ENCODE data around the gene RPTN.
A peak's percentile ranks its signal among the peaks of the same experiment; 100 is the strongest.
"Not testable (repeated sequence)": the region's sequence is repeated elsewhere in the genome, so short reads cannot be mapped to it uniquely, and the experiment has no call there.

RPTN gene

DNA sequence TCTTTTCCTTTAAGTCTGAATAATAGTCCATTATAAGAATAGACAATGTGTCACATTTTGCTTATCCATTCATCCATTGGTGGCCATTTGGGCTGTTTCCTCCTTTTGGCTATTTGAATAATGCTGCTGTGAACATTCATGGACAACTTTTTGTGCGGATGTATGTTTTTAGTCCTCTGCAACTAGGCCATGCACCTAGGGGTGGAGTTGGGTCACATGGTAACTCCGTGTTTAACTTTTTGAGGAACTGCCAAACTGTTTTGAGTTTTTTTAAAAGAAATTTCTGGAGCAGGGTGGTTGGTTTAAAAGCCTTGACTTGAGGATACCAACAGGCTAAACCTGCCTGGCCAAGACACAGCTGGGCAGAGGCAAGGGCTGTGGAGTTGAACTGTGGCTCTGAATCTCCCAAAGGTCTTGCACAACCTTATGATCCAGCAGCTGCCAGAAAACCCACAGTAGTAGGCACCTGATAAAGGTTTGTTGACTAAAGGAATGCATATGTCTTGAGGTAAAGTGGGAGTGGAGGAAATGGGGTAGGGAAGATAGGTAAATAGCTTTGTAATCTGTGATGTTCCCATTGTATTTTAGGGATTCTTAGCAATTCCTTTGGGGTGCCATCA is 5.6 kb upstream of the RPTN start:
- DNase-seq, result no peak

DNA sequence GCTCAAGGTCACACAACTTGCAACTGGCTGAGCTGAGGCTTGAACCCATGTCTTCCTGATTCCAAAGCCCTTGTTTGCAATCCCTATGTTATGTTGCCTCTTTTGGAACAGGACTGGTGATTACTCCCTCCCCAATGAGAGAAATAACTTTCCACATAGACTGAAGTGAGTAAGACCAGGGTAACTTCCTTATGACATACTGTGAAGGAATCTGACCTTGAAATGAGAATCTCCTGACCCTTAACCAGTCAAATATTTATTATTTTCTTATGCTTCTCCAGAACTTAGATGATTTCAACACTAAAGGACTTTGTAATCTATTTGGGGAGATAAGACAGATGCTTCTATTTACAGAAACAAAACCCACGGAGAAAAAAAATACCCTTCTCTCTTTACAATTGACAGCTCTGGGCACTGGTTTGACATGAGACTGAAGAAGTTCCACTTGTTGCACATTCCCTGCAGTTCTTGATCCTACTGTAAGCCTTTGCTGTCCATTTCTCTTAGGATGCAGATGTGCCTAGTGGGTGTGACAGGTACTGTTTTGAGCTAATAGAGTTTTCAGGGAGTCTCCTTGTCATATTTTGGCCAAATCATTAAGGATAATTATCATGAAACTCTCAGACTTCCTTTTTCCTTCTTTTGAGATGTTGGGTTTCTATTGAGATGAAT is 3.9 kb upstream of the RPTN start:
- no peak for DNase-seq

DNA sequence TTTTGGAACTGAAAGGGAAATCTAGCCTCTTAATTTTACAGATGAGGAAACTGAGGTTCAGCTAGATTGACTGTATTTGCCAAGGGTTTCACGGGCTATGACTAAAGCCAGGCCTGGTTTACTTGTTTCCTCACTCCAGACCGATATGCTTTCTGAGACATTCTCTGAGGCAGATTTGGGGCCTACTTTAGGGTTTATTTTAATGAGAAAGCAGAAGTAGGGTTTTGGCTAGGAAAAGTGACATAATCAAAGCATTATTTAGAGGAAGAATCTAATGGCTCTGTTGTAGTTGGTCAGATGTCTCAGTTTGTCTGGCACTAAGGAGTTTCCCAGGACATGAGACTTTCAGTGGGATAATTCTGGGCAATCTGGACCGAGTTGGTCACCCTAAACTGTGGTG is 1.5 kb upstream of the RPTN start:
- DNase-seq, result no peak

DNA sequence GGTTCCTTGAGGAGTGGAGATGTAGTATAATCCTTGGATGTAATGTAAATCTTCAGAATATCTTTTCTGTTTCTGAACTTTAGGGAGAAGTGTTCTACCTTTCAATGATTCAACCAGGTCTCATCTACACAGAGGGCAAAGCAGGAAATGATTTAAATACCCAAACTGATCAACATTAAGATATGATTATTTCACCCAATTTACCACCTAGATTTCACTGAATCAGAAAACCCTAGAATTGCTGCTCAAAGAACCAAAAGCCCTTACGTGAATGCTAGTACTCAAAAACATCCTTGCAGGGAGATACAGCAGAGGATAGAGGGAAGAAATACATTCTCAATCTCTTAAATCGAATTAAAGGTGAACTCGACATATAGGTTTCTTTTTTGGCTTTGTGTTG is 5.0 kb downstream of the RPTN start:
- DNase-seq, result no peak

DNA sequence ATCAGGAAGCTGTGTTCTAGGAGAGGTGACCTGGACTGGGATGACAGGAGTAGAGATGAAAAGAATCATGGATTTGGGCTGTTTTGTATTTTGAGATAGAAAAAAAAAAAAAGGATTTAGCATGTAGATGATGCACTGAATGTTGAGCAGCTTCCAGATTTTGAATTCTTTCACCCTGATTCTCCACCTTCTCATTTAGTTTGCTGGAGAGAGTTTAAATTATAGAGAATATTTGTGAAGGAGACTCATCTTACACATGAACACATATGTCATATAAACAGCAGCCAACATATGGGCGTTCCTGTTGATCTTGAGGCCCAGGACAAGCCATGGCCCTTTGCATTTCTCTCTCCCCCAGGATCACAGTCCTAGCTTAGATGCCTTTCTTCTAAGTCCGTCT is 7.4 kb downstream of the RPTN start:
- DNase-seq, result no peak

DNA sequence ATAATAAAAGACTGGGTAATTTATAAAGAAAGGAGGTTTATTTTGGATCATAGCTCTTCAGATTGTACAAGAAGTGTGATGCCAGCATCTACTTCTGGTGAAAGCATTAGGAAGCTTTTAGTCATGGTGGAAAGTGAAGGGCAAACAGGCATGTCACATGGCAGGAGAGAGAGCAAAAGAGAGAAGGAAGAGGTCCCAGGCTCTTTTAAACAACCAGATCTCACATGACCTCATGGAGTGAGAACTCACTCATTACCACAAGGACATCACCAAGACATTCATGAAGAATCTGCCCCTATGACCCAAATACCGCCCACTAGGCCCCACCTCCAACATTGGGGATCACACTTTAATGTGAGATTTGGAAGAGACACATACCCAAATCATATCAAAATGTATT is 10.0 kb downstream of the RPTN start:
- DNase-seq, result no peak

DNA sequence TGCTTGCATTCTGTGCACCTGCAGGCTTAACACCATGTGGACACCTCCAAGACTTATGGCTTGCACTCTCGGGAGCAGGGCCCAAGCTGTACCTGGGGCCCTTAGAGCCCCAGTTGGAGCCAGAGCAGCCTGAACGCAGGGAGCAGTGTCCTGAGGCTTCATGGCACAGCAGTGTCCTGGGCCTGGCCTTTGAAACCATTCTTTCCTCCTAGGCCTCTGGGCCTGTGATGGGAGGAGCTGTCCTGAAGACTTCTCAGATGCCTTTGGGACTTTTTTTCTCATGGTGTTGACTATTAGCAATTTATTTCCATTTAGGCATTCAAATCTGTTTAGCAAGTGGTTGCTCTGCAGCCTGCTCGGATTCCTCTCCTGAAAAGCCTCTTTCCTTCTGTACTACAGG is 11.0 kb downstream of the RPTN start:
- no peak for DNase-seq

DNA sequence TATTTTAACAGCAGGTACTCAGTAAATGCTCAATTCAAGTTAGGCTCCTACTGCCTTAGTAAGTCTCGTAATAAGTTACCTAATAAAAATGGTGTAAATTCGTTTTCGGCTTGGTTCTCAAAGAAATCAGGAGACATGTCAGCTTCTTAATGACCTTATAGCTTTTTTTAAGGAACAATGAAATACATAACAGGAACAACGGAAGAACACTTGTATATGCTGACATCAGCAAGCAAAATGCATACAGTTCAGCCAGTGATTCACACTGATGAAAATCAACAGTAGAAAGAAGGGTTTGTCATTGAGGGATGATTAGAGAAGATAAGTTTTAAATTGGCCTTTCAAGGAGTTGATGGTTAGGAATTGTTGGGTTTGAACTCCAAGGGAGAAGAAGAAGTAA is 13.3 kb downstream of the RPTN start:
- no peak for DNase-seq

DNA sequence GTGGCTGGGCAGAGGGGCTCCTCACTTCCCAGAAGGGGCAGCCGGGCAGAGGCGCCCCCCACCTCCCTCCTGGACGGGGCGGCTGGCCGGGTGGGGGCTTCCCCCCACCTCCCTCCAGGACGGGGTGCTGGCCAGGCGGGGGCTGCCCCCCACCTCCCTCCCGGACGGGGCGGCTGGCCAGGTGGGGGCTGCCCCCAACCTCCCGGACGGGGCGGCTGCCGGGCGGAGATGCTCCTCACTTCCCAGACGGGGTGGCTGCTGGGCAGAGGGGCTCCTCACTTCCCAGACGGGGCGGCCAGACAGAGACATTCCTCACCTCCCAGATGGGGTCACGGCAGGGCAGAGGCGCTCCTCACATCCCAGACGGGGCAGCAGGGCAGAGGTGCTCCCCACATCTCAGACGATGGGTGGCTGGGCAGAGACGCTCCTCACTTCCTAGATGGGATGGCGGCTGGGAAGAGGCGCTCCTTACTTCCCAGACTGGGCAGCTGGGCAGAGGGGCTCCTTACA is 14.3 kb downstream of the RPTN start:
- not testable (repeated sequence) for DNase-seq

DNA sequence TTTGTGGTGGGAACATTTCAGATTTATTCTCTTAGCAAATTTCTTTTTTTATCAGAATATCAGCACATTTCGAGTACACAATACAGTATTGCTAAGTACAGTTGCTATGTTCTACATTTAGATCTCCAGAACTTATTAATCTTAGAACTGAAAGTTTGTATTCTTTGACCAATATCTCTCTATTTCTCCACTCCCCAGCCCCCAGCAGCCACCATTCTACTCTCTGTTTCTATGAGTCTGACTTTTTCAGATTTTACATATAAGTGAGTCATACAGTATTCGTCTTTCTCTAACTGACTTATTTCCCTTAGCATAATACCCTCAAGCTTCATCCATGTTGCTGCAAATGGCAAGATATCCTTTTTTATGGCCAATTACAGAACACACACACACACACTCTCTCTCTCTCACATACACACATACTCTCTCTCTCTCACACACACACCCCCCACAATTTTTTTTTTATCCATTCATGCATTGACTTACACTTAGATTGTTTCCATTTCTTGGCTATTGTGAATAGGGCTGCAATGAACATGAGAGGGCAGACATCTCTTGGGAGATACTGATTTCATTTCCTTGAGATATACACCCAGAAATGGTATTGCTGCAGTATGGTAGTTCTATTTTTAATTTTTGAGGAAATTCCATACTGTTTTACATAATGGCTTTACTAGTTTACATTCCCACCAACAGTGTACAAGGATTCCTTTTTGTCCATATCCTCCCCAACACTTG is 15.7 kb downstream of the RPTN start:
- DNase-seq, result no peak

DNA sequence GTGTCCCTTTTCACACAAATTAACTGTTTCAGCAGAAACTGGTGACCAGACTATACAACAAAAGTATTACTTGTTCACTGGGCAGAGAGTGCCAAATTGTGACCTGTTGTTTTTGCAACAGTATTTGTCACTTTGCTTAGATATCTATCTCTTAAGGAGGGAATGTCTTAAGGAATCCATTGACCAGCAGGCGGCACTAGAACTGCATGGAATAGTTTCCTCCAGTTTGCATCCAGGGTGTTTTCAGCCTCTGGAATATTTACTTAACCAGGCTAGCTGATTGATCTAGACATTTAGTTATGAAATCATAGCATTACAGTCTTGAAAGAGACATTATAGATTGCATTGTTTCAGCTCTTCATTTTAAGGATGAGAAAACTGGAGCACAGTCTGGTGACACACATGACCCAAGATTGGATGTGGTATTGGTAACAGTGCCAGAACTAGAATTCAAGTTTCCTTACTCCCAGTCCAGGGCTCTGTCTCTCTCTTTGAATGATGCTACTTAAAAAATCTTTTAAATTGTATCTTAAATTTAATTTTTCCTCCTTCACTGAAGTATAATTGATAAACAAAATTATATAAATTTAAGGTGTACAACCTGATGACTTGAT is 16.9 kb downstream of the RPTN start:
- peak; percentile 24 for DNase-seq

DNA sequence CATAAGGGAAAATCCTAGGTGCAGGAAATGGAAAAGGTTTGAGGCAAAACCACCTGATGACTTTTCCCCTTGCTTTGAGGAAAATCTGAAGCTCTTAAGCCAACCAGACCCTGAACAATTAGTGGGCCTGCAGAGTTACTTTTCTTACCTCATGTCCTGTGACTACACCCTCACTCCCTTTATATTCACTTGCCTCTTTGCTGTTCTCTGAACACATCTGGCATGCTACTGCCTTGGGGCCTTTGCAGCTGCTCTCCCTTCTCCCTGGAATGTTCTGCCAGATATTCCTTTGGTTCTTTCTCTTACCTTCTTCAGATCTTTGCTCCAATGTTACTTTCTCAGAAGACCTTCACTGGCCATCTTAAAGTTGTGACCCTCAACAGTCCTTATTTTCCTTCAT is 21.8 kb downstream of the RPTN start:
- no peak for DNase-seq

DNA sequence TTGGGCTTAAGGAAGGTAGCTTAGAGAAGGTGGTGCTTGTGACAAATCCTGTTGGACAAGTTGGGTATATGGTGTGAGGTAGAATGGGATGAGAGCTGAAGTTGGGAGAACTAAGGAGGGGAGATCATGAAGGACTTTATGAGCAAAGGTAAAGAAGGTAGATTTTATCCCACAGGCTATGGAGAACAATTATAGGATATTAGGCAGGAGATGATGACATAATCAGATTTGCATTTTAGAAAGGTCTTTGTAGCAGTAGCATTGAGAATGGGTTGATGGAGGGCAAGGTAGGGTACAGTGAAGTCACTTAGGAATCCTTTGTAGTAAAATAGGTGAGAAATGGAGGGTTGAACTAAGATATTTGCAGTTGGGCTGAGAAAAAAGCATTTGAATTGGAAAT is 28.8 kb downstream of the RPTN start:
- no peak for DNase-seq

DNA sequence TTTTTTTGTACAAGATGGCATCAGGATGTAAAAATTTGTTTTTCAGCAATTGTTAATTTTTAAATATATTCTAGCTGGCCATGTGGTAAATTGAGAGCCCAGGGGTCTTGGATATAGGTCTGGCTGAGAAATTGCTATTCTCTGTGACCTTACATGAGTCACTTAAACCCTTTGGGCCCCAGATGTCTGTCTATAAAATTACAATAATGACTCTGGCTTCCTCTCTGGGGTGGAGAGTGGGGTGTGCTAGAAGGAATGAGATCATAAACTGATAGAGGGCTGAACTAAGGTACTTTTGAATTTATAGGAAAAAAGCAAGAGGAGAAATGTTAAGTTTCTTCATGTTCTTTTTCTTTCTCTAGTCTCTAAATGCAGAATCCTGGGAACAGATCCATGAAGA is 31.4 kb downstream of the RPTN start:
- DNase-seq, result no peak

DNA sequence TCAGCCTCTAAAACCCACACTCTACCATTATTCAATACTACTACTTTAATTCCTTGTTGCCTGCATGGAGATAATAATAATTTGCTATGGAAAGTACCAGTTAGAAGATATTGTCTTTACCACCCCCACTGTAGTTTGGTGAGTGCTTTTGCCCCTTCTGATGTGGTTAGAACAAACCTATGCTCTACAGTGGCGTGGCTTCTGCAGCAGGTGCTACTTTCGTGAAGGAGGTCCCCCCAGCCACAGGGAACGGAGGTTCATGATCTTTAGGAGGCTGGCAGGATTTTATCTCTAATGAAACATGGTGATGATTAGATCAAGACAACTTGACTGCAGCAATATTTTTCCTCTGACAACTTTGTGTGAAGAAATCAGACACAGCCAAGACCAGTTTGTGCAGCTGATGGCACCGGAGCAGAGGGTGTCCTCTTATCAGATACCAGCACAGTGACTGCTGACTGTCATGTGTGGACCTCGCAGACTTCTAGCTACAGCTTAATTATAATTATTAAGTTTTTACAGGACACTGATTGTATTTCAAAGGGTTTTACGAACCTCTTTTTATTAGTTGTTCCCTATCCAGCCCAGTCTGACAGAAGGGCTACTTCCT is 33.1 kb downstream of the RPTN start:
- no peak for DNase-seq

DNA sequence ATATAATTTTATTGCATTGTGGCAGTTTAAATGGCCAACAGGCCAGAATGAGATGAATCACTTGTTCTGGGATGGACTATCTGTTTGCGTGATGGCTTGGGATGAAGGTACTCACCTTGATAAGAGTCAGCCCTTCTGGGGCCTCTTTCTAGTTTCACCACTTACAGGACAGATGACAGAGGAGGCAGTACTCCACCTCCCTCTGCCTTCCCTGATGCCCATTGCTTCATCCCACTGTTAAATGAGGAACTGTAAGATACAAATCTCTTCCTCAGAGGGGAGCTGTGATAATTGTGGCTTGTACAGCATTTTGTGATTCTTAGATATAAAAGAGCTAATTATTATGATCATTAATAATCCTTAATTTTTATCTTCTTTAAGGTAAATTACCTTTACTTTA is 40.1 kb downstream of the RPTN start:
- DNase-seq, result no peak

DNA sequence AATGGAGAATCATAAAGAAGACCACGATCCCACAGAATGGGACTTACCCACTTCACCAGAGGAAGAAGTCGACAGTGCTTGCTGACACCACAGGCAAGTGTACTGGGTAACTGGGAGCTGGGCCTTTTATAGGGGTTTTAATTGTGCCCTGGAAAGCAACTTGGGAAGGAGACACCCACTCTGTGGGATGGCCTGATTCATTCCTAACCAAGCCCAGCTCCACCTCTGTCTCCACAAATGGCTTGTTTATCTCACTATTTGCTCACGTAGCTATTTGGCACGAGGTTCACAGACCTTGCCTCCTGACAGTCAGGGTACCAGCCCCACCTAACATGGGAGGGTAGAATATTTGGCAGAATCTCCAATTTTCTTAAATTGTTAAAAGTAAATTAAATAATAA is 43.7 kb downstream of the RPTN start, which contains the start of gene TCHH:
Gene TCHH (minus strand): TSS at position 101 of the 400 bp plus-strand sequence. CDS start 1,364 bp downstream, outside the sequence.
- no peak for DNase-seq

DNA sequence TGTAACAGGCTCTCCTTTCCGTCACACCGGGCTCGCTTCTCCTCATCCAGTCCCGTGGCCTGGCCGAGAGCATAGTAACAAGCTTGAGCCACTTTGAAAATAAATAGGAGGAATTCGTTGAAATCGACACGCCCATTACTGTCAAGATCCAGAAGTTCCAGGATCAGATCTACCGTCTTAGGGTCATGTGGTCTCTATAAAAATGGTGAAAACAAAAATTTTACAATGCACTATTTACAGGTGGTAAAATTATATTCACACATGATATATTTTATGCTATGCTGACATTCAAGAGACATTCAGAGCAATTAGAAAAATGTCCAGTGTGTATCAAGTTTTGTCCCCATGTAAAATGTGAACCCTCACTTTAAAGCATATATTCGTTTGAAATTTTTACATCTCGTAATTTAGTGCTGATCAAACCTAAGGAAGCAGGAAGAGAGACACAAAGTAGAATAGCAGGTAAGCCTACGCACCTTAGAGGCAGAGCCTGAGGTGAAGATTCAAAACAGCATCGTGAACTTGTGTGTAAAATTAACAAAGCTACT is 46.1 kb downstream of the RPTN start:
- no peak for DNase-seq

DNA sequence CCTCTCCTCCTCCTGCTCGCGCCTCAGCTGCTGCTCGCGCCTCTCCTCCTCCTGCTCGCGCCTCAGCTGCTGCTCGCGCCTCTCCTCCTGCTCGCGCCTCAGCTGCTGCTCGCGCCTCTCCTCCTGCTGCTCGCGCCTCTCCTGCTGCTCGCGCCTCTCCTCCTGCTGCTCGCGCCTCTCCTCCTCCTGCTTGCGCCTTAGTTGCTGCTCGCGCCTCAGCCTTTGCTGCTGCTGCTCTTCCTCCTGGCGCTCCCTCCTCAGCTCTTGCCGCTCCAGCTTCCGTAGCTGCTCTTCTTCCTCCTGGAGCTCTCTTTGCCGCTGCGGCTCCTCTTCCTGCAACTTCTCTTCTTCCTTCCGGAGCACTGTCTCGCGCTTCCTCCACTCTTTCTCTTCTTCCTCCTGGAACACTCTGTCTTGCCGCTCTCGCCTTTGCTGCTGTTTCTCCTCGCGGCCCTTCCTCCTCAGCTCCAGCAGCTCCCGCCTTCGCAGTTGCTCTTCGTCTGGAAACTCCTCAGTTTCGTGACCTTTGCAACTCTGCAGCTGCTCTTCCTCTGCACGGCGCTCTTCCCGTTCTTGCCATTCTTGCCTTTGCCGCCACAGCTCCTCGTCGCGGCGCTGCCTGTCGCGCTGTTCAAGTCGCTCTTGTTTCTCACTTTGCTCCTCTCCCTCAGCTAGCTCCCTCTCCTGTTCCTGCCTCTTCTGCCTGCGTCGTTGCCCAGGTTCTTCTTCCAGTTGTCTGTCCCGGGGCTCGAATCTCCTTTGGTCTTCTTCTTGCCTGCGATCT is 46.7 kb downstream of the RPTN start:
- DNase-seq, result peak; percentile 15

DNA sequence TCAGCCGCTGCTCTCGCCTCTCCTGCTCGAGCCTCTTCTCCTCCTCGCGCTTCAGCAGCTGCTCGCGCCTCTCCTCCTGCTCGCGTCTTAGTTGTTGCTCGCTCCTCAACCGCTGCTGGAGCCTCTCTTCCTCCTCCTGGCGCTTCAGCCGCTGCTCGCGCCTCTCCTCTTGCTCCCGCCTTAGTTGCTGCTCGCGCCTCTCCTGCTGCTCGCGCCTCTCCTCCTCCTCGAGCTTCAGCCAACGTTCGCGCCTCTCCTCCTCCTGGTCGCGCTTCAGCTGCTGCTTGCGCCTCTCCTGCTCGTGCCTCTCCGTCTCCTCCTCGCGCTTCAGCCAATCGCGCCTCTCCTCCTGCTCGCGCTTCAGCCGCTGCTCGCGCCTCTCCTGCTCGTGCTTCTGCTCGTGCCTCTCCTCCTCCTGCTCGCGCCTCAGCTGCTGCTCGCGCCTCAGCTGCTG is 47.5 kb downstream of the RPTN start:
- peak; percentile 77 for DNase-seq

DNA sequence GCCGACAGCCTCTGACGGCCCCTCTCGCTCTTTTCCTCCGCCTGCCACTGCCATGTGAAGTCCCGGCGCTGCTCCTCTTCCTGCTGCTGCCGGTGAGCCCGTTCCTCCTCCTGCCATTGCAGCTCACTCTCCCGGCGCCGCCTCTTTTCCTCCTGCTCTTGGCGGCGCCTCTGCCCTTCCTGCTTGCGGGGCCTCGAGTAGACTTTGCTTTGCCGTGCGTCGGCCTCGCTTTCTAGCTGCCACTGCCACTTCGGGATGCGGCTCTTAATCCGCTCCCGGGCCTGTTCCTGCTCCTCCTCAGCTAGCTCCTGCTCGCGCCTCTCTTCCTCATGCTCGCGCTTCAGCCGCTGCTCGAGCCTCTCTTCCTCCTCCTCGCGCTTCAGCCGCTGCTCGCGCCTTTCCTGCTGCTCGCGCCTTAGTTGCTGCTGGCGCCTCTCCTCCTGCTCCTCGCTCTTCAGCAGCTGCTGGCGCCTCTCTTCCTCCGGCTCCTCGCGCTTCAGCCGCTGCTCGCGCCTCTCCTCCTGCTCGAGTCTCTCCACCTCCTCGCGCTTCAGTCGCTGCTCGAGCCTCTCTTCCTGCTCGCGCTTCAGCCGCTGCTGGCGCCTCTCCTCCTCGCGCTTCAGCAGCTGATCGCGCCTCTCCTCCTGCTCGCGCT is 48.0 kb downstream of the RPTN start:
- DNase-seq, result peak; percentile 65
